Measurements from ENCODE around the gene FAM241A. TPM values are rescaled to one million over a fixed set of nuclear protein-coding genes. Genes with fewer than 3 reads are reported as not detected.

Gene FAM241A
- total and polyA plus RNA-seq, 2 of the 13 experiments (the other 11 are each of a cell fraction or from before 2014, with no cell fraction given): 0.61 to 0.69 TPM

DNA sequence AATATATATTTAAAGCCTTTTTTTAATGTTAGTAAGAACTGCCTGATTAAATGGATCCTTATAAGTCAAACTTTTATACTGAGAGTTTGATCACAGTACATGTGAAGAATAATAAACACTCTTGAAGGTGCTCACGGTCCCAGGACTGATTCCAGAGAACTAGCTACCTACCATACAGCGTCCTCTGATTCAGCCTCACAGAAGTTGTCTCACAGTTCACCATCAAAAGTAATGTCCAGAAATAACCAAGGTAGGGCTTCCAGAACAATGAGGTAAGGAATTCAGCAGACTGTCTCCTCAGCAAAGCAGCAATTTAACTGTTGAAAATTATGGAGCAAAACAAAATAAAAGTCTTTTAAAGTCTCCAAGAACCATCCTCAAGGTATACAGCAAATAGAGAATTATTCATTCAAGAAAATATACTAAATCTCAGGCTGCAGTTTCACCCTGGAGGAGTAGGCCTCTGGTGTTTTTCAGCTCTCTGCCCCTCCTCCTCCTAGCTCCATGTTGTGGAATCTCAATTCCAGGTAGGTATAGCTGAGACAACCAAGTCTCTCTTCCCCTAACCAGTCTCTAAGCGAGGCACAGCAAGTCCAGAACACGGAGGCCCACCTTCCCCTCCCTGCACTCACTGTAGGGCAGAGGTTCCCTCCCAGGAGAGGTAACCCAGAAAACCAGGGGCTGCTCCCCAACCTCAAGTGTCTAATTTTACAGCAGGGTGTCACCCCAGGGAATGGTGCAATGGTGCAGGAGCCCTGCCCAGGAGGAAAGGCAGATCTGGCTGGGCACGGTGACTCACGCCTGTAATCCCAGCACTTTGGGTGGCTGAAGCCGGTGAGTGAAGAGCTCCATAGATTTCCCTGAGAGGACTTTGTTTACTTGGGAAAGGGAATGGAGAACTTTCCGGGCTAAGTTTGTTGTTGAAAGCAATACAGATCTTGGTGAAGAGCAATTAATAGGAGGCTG, 28.6 kb downstream of the FAM241A start:
- POLR2A ChIA-PET: no interaction called here
- H3K4me1 ChIP-seq (ENCODE audit: insufficient read depth, low read length): no peaks in the 10 kb centered on the region
- BruUV-seq (replicated peaks): no TSS peak
- intact Hi-C loops (cut with micrococcal nuclease; ENCODE audit: unreplicated experiment) (no loop called here), in situ Hi-C loops (cut with HindIII; ENCODE audit: extremely low pct_ligation_motif_present, low pct_unique_long_range_greater_than_20kb) (no loop called here)
- H3K79me2 ChIP-seq (ENCODE audit: insufficient read depth, low read length): no peaks in the 10 kb centered on the region
- no peak overlapping the region for H3K4me2 ChIP-seq (ENCODE audit: low read depth, low read length)
- H3K27me3 ChIP-seq (ENCODE audit: control insufficient read depth in 1 of 2, insufficient read depth in 2 of 2, low read length in 2 of 2): no peaks in the 10 kb centered on the region; a peak in 1 of 5 replicates
- no peak overlapping the region for H3K27ac ChIP-seq (ENCODE audit: extremely low read length, insufficient read depth, low read length)
- no peak for FAIRE-seq
- no peaks in the 10 kb centered on the region for H3K9me3 ChIP-seq (ENCODE audit: low read length)
- CTCF ChIA-PET (ENCODE audit: low intra/inter-chr PET ratio, low total read pairs): no interaction called here
- DNase-seq (ENCODE audit: low spot score): no peak
- H3K4me3 ChIP-seq (replicated peaks in 1 of 3; ENCODE audit: insufficient read depth in 1 of 3, low read depth in 2 of 3, low read length in 3 of 3): no peak overlapping the region
- ATAC-seq: no peak
- no peak overlapping the region for H2AFZ ChIP-seq (ENCODE audit: low read length)
- H3K9ac ChIP-seq (ENCODE audit: insufficient read depth, low read depth, low read length): no peak overlapping the region
- 91% methylated on average over 8 of the region's 8 CpGs for WGBS (ENCODE audit: low lambda C conversion rate)
- no peaks in the 10 kb centered on the region for H4K20me1 ChIP-seq (ENCODE audit: insufficient read depth, low read length)
- H3K36me3 ChIP-seq (replicated peaks in 1 of 2; ENCODE audit: control insufficient read depth in 1 of 2, insufficient read depth in 2 of 2, low read length in 2 of 2): no peaks in the 10 kb centered on the region; a peak in 1 of 5 replicates
- no peak for TF ChIP-seq ZSCAN22 (CRISPR knock-in tag; IDR thresholded peaks at IDR 0.05)
- no peak for TF ChIP-seq MEIS2 (CRISPR knock-in tag; IDR thresholded peaks at IDR 0.05)
- TF ChIP-seq ZNF75D (CRISPR knock-in tag; IDR thresholded peaks at IDR 0.05; ENCODE audit: borderline replicate concordance): no peak
- TF ChIP-seq, protein P1, sequence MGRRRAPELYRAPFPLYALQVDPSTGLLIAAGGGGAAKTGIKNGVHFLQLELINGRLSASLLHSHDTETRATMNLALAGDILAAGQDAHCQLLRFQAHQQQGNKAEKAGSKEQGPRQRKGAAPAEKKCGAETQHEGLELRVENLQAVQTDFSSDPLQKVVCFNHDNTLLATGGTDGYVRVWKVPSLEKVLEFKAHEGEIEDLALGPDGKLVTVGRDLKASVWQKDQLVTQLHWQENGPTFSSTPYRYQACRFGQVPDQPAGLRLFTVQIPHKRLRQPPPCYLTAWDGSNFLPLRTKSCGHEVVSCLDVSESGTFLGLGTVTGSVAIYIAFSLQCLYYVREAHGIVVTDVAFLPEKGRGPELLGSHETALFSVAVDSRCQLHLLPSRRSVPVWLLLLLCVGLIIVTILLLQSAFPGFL (CRISPR knock-in tag; IDR thresholded peaks at IDR 0.05): no peak
- TF ChIP-seq STAT5B (CRISPR knock-in tag; IDR thresholded peaks at IDR 0.05): no peak
- TF ChIP-seq, protein P2, sequence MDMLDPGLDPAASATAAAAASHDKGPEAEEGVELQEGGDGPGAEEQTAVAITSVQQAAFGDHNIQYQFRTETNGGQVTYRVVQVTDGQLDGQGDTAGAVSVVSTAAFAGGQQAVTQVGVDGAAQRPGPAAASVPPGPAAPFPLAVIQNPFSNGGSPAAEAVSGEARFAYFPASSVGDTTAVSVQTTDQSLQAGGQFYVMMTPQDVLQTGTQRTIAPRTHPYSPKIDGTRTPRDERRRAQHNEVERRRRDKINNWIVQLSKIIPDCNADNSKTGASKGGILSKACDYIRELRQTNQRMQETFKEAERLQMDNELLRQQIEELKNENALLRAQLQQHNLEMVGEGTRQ (IDR thresholded peaks at IDR 0.05; ENCODE audit: low read depth, low read length): no peak
- TF ChIP-seq, protein P2 (CRISPR knock-in tag; IDR thresholded peaks at IDR 0.05; ENCODE audit: borderline replicate concordance): no peak
- TF ChIP-seq, protein P3, sequence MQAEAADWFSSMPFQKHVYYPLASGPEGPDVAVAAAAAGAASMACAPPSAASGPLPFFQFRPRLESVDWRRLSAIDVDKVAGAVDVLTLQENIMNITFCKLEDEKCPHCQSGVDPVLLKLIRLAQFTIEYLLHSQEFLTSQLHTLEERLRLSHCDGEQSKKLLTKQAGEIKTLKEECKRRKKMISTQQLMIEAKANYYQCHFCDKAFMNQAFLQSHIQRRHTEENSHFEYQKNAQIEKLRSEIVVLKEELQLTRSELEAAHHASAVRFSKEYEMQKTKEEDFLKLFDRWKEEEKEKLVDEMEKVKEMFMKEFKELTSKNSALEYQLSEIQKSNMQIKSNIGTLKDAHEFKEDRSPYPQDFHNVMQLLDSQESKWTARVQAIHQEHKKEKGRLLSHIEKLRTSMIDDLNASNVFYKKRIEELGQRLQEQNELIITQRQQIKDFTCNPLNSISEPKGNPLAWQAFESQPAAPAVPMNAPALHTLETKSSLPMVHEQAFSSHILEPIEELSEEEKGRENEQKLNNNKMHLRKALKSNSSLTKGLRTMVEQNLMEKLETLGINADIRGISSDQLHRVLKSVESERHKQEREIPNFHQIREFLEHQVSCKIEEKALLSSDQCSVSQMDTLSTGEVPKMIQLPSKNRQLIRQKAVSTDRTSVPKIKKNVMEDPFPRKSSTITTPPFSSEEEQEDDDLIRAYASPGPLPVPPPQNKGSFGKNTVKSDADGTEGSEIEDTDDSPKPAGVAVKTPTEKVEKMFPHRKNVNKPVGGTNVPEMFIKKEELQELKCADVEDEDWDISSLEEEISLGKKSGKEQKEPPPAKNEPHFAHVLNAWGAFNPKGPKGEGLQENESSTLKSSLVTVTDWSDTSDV (CRISPR knock-in tag; IDR thresholded peaks at IDR 0.05): no peak
- TF ChIP-seq ZNF709 (CRISPR knock-in tag; IDR thresholded peaks at IDR 0.05): no peak
- no peak for TF ChIP-seq FOXP1 (IDR thresholded peaks at IDR 0.05)
- no peak for TF ChIP-seq FOXP1 (CRISPR knock-in tag; IDR thresholded peaks at IDR 0.05)
- TF ChIP-seq ZNF543 (CRISPR knock-in tag; IDR thresholded peaks at IDR 0.05): no peak
- no peak for TF ChIP-seq DNMT3B (CRISPR knock-in tag; conservative IDR thresholded peaks at IDR 0.05)
- TF ChIP-seq, protein P4, sequence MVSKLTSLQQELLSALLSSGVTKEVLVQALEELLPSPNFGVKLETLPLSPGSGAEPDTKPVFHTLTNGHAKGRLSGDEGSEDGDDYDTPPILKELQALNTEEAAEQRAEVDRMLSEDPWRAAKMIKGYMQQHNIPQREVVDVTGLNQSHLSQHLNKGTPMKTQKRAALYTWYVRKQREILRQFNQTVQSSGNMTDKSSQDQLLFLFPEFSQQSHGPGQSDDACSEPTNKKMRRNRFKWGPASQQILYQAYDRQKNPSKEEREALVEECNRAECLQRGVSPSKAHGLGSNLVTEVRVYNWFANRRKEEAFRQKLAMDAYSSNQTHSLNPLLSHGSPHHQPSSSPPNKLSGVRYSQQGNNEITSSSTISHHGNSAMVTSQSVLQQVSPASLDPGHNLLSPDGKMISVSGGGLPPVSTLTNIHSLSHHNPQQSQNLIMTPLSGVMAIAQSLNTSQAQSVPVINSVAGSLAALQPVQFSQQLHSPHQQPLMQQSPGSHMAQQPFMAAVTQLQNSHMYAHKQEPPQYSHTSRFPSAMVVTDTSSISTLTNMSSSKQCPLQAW (CRISPR knock-in tag; IDR thresholded peaks at IDR 0.05): no peak
- TF ChIP-seq GTF2F1 (IDR thresholded peaks at IDR 0.05; ENCODE audit: low read length): no peak
- TF ChIP-seq NFE2 (CRISPR knock-in tag; IDR thresholded peaks at IDR 0.05): no peak

All from HepG2 (cell line).